Activated T-helper 17 cell treated with anti-CD3 and anti-CD28 coated beads, Interleukin-2, amount 50 U/mL, for 72 hours (primary cell): ENCODE data around the gene ELMO1. TPM values are rescaled to one million over a fixed set of nuclear protein-coding genes. Genes with fewer than 3 reads are reported as not detected.
A peak's percentile ranks its signal among the peaks of the same experiment; 100 is the strongest.

Experiments
- ATAC-seq: fragments of 150-1000 bp; cut with Tn5 transposase; replicated peaks from 2 replicates; pipeline ENCODE4 v1.10.0; 2021; ENCODE audit warnings: mild to moderate bottlenecking, moderate library complexity
- H3K27ac Mint-ChIP-seq: one replicate; pipeline ENCODE4 v1.8.0; 2022; ENCODE audit warnings: mixed read lengths
- H3K27me3 Mint-ChIP-seq: one replicate; pipeline ENCODE4 v1.8.0; 2022; ENCODE audit warnings: mixed read lengths
- H3K36me3 Mint-ChIP-seq: one replicate; pipeline ENCODE4 v1.8.0; 2022; ENCODE audit warnings: low read depth, mild to moderate bottlenecking, mixed read lengths
- H3K4me1 Mint-ChIP-seq: one replicate; pipeline ENCODE4 v1.8.0; 2022; ENCODE audit warnings: mixed read lengths
- H3K4me3 Mint-ChIP-seq: one replicate; pipeline ENCODE4 v1.8.0; 2022; ENCODE audit warnings: mild to moderate bottlenecking, mixed read lengths
- H3K9me3 Mint-ChIP-seq: one replicate; pipeline ENCODE4 v1.8.0; 2022; ENCODE audit warnings: mixed read lengths
- total RNA-seq, 2 donors: library from RNA; stranded (reverse); gene quantifications; one replicate each; pipeline ENCODE4 v1.2.3, GENCODE V29; 2022

Gene ELMO1
- total RNA-seq, 2 donors from 2014 or later = 77.4 to 106 TPM

DNA sequence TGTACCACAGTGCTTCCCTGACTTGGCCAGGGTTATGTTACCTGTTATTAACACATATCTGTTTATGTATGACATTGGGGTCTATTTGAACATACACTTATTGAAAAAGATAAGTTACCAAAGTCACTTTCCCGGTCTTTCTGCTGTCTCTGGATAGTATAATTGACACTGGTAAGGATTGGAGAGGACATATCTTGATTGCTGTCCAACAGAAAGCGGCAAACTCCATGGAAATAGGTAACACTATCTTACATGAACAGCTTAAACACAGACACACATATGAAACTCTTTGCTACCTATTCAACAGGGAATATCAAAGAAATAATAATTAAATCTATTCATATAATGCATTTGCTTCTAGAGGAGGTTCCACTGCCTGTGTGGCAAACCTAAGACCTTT, 441.9 kb downstream of the ELMO1 start:
- ATAC-seq = no peak
- no peak overlapping the region for H3K27ac Mint-ChIP-seq
- no peaks in the 10 kb centered on the region for H3K9me3 Mint-ChIP-seq
- H3K36me3 Mint-ChIP-seq = peaks cover 77% of the 10 kb centered on the region
- no peaks in the 10 kb centered on the region for H3K27me3 Mint-ChIP-seq
- H3K4me1 Mint-ChIP-seq = peaks cover 5% of the 10 kb centered on the region
- no peak overlapping the region for H3K4me3 Mint-ChIP-seq

DNA sequence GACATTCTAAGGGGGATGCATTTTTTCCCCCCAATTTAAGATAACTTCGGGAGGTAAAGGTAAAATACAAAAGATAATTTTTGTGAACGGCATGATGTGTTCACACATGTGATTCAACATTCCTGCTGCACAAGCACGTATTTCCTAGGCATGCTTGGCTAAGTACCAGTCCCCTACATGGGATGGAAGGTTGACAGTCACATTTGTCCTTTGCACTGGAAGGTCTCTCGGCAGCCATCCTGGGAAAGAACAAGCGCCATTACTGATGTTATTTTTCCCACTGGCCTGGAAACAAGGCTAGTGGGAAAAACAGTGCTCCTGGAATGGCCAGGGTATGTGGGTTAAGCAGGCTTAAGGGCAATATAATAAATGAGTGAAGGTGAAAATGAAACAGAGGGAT, 448.2 kb downstream of the ELMO1 start:
- H3K36me3 Mint-ChIP-seq = peaks cover 33% of the 10 kb centered on the region
- H3K4me1 Mint-ChIP-seq = no peaks in the 10 kb centered on the region
- ATAC-seq = no peak
- H3K27ac Mint-ChIP-seq = no peak overlapping the region
- no peaks in the 10 kb centered on the region for H3K9me3 Mint-ChIP-seq
- H3K27me3 Mint-ChIP-seq = no peaks in the 10 kb centered on the region
- no peak overlapping the region for H3K4me3 Mint-ChIP-seq

DNA sequence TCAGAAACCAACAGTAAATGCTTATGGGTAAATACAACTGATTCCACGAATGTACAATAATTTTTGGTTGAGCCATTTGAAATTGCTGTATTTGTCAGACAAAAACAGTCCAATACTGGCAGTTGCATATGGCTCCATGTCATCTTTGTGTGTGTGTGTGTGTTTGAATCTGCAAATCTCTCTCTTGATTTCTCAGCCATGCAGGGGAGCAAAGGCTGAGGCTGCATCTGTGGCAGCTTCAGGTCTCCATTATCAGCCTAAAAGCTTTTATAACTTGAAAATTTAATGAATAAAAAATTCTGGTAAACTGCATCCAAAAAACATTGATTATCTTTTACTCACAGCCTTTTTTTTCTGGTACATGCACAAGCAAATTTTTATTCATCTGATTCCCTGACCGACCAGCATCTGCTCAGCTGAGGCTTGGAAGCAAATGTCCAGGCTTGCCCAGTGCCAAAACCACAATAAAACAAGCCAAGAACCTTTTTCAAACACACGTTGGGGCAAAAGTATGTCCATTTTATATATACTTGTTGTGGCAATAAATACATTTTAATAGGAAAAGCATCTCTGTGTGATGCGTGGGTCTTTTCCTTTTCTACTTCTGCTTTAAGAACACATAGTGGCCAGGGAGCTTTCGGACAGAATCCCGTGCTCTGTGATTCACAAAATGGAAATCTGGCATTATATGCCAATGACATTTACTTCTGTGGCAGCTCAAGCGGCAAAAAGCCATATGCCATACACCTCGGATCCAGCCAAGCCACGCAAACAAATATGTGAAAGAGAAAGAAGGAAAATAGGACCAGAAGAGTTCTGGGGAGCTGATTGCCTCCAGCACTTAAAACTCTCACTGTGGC, 448.8 kb downstream of the ELMO1 start:
- no peaks in the 10 kb centered on the region for H3K9me3 Mint-ChIP-seq
- no peak for ATAC-seq
- H3K36me3 Mint-ChIP-seq = peaks cover 33% of the 10 kb centered on the region
- H3K4me3 Mint-ChIP-seq = no peak overlapping the region
- H3K27me3 Mint-ChIP-seq = no peaks in the 10 kb centered on the region
- H3K4me1 Mint-ChIP-seq = no peaks in the 10 kb centered on the region
- H3K27ac Mint-ChIP-seq = no peak overlapping the region

DNA sequence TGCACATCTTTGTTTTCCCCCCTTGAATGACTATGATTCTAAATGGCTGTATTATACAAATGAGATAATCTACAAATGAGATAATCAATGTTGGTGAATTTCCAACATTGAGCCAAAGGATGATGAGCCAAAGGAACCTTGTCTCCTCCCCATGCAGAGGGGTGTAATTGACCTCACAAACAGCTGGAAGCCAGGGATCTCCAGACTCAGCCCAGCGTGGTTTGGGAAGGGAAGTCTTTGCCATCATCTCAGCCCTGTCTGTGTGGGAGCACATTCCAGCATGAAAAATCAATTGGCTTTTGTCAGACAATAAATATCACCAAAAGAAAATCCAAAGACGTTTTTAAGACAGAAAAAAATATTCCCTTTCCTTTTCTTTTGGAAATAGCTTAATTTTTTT, 452.9 kb downstream of the ELMO1 start:
- H3K27me3 Mint-ChIP-seq = no peaks in the 10 kb centered on the region
- H3K4me3 Mint-ChIP-seq = no peak overlapping the region
- H3K4me1 Mint-ChIP-seq = peaks cover 13% of the 10 kb centered on the region
- H3K27ac Mint-ChIP-seq = no peak overlapping the region
- H3K9me3 Mint-ChIP-seq = no peaks in the 10 kb centered on the region
- no peaks in the 10 kb centered on the region for H3K36me3 Mint-ChIP-seq
- ATAC-seq = no peak

DNA sequence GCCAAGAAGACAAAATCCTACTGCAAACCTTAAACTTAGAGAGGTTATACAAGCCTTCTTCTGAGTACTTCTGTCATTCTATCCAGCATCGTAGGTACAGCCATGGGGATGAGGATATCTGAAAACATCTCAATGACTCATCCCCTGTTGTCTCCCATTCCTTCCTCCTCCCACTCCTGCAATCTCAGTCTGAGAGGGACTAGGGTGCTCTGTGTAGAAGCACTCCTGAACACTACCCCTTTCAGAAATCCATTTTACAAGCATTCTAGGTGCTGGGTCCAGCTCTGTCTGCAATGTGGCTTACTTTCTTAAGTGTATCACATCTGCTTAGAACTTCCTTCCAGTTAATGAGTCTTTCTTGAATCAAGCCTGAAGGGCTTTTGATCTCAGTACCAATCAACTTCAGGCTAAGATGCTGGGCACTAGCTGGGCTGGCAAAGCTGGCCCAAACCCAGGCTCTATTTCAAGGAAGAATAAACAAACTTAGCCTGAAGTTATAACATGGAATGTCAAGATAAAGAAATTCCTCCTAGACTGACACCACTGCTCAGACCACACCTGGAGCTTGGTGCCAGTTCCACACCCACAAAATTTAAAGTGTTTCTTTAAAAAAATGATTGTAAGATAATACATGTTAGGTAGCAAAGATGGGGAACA, 454.1 kb downstream of the ELMO1 start:
- Mint-ChIP-seq H3K4me1 (peaks cover 13% of the 10 kb centered on the region), H3K4me3 (no peak overlapping the region), H3K9me3 (no peaks in the 10 kb centered on the region), H3K27me3 (no peaks in the 10 kb centered on the region), H3K27ac (no peak overlapping the region), H3K36me3 (no peaks in the 10 kb centered on the region)
- ATAC-seq = peak; percentile 60

DNA sequence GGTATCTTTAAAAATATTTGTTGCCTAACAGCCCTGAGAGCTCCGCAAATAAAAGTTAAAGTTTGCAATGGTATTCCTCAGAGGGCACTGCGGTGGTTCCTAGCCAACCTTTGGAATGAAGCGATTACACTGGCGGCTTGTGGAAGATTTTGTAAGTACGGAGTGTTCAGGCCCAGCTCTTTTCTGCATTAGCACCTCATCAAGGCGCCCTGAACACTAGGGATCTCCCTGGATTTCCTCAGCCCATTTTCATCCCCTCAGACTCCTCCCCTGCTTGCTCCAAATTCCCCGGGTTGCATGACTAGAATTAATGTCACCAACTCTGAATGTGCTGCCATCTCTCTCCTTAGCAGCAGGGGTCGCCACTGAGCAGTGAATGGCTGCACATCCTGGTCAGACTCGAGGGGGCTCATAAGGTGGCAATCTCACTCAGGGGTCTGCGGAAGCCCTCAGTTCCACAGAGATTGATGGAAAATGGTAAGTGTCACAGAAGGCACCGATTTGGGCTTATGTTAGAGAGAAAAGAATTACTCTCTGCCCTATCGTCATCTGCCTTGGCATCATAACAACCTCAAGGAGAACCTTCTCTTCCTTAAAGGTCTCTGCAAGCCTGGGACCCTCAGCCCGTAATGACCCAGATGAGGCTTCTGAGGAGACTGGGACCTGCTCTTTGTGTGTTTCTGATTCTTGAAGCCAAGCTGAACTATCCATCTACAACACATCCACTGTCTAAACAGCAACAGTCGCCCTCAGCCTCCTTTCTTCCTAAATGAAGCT, 461.5 kb downstream of the ELMO1 start:
- Mint-ChIP-seq H3K27me3 (no peaks in the 10 kb centered on the region), H3K27ac (no peak overlapping the region), H3K4me1 (peaks cover 24% of the 10 kb centered on the region), H3K9me3 (no peaks in the 10 kb centered on the region), H3K36me3 (peaks cover 7% of the 10 kb centered on the region), H3K4me3 (no peak overlapping the region)
- peak; percentile 56 for ATAC-seq

DNA sequence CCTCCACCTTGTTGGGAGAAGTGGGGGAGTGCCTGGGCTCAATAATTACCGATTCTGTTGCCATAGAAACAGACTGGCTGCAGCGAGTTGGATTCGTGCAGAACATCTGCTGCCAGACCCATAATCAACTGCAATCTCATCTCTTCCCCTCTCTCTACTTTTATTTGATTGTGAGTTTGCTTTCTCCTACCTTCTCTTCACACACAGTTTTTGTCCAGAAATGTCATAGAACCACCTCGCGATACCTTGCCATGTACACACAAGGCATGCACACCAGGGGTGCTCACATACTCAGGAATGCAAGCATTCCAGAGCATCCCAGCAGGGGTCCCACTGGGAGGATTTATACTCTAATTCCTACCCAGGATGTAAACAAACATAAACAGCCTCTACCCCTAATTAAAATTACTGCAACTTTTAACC, 462.1 kb downstream of the ELMO1 start:
- no peak overlapping the region for H3K27ac Mint-ChIP-seq
- ATAC-seq = no peak
- H3K9me3 Mint-ChIP-seq = no peaks in the 10 kb centered on the region
- no peaks in the 10 kb centered on the region for H3K27me3 Mint-ChIP-seq
- H3K4me1 Mint-ChIP-seq = peaks cover 24% of the 10 kb centered on the region
- H3K36me3 Mint-ChIP-seq = peaks cover 7% of the 10 kb centered on the region
- H3K4me3 Mint-ChIP-seq = no peak overlapping the region

DNA sequence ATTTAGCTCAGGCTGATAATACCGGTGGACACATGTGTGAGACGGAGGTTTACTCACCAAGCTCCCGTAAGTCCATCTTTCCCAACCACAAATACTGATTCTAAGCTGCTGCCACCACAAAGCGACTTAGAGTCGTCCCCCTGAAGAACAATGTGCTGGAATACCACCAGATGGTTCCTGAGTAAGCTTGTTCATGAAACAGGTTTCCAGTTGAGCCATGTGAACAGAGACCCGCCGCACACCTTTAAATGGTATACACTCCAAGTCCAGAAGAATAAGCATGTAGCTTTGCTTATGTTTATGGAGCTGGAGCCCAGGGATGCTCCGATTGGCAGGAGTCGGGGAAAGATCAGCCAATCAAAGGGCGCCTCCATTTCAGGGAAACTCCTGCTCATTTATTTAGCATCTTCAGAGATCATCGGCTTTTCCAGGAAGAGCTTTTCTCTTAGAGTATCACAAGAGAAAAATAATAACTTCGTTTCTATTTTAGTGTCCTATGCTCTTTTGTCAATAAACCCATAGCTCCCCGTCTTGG, 462.7 kb downstream of the ELMO1 start:
- peaks cover 24% of the 10 kb centered on the region for H3K4me1 Mint-ChIP-seq
- peaks cover 7% of the 10 kb centered on the region for H3K36me3 Mint-ChIP-seq
- no peaks in the 10 kb centered on the region for H3K27me3 Mint-ChIP-seq
- no peak for ATAC-seq
- no peaks in the 10 kb centered on the region for H3K9me3 Mint-ChIP-seq
- no peak overlapping the region for H3K27ac Mint-ChIP-seq
- H3K4me3 Mint-ChIP-seq = no peak overlapping the region

DNA sequence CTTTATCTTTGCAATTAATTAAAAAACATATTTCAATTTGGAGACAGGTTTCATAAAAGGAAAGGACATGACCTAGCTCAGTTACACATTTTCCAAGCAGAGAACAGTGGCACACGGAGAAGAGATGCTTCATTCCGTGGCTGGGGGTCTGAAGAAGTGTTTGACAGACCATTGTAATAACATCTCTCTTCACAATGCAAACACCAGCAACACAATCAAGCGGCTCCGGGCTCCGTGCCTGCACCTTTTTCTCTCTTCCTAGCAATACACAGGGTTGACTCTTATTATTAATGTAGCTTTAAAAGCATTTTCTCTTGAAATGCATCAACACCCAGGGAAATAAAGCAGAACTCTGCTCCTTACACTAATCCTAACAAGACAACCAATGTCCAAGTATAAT, 463.3 kb downstream of the ELMO1 start:
- no peak overlapping the region for H3K27ac Mint-ChIP-seq
- H3K9me3 Mint-ChIP-seq = no peaks in the 10 kb centered on the region
- no peak overlapping the region for H3K4me3 Mint-ChIP-seq
- ATAC-seq = no peak
- peaks cover 24% of the 10 kb centered on the region for H3K4me1 Mint-ChIP-seq
- H3K27me3 Mint-ChIP-seq = no peaks in the 10 kb centered on the region
- H3K36me3 Mint-ChIP-seq = peaks cover 7% of the 10 kb centered on the region

DNA sequence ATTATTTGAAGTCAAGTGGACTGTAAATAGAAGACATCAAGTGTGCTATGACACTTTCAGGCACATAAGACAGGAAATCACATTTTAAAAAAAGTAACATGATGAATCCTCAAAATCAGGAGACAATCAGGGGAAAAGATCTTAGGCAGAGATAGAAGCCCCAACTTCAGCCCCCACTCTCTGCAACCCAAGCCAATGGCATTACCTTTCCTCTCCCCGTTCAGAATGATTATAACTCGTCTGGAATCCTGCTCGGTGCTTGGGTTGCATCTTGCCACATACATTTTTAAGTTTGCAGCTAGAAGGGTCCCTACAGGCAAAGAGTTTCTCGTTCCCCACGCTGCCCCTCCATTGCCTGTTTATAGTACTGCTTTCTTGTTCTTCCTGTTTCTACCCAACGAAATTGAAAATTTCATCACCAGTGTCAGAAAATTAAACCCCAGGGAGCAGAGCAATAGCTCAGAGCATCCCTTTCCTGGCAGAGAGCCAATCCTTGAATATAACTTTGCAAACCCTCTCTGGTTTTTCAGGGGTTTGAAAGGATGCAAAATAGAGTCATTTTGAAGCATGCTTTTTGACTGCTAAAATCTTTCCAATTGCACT, 463.9 kb downstream of the ELMO1 start:
- peaks cover 24% of the 10 kb centered on the region for H3K4me1 Mint-ChIP-seq
- no peak for ATAC-seq
- H3K27me3 Mint-ChIP-seq = no peaks in the 10 kb centered on the region
- no peak overlapping the region for H3K4me3 Mint-ChIP-seq
- H3K27ac Mint-ChIP-seq = no peak overlapping the region
- peaks cover 7% of the 10 kb centered on the region for H3K36me3 Mint-ChIP-seq
- H3K9me3 Mint-ChIP-seq = no peaks in the 10 kb centered on the region

DNA sequence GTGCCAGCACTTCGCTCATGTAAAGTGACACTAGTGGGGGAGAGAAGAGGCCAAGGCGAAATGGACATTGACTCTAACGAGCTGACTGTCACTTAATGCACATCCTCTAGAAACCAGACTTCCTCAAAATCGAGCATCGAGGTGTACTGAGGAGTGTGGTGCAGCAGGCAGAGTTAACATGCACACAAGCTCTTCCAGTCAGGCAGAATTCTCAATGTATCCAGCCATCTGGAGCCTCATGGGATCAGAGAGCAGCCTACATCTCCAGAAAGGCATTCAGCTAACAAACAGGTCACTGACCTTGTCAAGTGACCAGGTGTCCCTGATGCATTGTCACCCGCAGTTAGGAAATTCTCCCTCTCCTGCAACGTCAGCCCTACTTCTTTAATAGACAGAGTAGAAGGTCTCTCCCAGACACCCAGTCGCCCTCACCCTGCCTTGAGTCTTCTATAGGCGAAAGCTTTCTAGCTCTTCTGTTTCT, 464.6 kb downstream of the ELMO1 start:
- no peak for ATAC-seq
- peaks cover 24% of the 10 kb centered on the region for H3K4me1 Mint-ChIP-seq
- peaks cover 7% of the 10 kb centered on the region for H3K36me3 Mint-ChIP-seq
- H3K27ac Mint-ChIP-seq = no peak overlapping the region
- H3K4me3 Mint-ChIP-seq = no peak overlapping the region
- no peaks in the 10 kb centered on the region for H3K9me3 Mint-ChIP-seq
- no peaks in the 10 kb centered on the region for H3K27me3 Mint-ChIP-seq

DNA sequence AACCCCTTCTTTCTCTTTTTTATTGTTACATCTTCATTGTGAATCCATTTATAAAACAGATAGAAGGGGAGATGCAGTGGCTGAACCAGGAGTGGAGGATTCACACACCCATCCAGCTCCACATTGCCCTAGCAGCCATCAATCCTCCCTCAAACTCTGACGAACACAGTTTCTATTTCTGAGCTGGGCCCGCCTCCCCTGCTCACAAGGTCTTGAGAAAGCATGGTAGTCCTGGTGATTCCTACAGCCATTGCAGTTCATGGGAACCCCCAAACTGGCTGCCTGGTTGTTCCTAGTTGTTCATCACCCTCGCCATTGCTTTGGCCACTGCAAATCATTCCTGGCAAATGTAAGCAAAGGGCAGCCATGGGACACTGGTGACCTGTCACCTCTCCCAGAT, 465.9 kb downstream of the ELMO1 start:
- no peak for ATAC-seq
- H3K4me3 Mint-ChIP-seq = no peak overlapping the region
- H3K4me1 Mint-ChIP-seq = peaks cover 18% of the 10 kb centered on the region
- H3K27ac Mint-ChIP-seq = no peak overlapping the region
- H3K27me3 Mint-ChIP-seq = no peaks in the 10 kb centered on the region
- no peaks in the 10 kb centered on the region for H3K9me3 Mint-ChIP-seq
- H3K36me3 Mint-ChIP-seq = peaks cover 9% of the 10 kb centered on the region

DNA sequence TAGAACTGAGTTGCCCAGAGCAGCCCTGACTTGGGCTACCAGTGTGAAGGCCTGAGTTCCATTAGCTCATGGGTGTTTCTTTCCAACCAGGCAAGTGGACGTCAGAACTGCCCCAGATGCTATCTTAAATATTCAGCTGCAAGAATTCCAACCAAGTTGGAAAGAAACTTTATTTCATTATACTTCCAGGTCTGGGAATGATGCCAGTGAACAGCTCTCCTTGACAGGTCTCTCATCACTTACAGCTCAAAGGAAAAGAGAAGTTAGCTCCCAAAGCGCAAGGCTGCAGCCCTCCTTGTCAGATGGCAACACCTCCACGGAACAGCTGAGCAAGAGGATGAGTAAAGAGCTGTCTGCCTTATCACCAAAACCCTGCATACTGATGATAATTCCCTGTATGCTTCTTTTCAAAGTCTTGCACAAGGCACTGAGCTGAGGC, 468.8 kb downstream of the ELMO1 start:
- no peaks in the 10 kb centered on the region for H3K27me3 Mint-ChIP-seq
- H3K27ac Mint-ChIP-seq = no peak overlapping the region
- ATAC-seq = no peak
- H3K9me3 Mint-ChIP-seq = no peaks in the 10 kb centered on the region
- H3K4me1 Mint-ChIP-seq = peaks cover 6% of the 10 kb centered on the region
- H3K36me3 Mint-ChIP-seq = peaks cover 29% of the 10 kb centered on the region
- no peak overlapping the region for H3K4me3 Mint-ChIP-seq

DNA sequence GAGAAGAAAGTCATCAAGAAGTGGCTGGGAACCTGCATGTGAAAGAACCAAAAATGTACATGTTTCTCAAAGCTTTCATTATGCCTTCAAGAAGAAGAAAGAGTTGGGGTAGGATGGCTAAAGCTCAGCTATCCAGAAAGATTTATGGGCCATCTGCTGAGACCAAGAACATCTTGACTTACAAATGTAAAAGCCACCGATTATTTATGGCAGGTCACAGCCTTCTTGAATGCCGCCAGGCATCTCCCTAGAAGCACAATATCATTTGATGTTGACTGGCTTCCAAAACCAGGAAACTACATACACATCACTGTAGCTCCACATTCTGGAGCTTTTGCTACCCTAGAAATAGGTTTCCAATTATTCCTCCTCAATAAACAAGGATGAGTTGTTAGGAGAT, 470.2 kb downstream of the ELMO1 start:
- Mint-ChIP-seq H3K4me1 (peaks cover 3% of the 10 kb centered on the region), H3K36me3 (peaks cover 30% of the 10 kb centered on the region), H3K27me3 (no peaks in the 10 kb centered on the region), H3K9me3 (no peaks in the 10 kb centered on the region), H3K4me3 (no peak overlapping the region), H3K27ac (peak overlapping the region; percentile 62)
- ATAC-seq = no peak
